NCI-H128 (cell line): ENCODE measurements around the gene MED16.
A peak's percentile ranks its signal among the peaks of the same experiment; 100 is the strongest.

ENCODE experiments used
- DNase-seq: peaks from one replicate; lab custom pipeline; 2025; ENCODE audit not compliant: unreplicated experiment; lab: John Stamatoyannopoulos, UW

Gene MED16

GRCh38 chr19:912181-913079, 19.4 kb upstream of the MED16 start:
- no peak for DNase-seq

GRCh38 chr19:911197-912033, 18.4 kb upstream of the MED16 start:
- no peak for DNase-seq

- DNase-seq, result no peak
These were observed 14.3 kb upstream of the MED16 start for GRCh38 chr19:907183-907853.

GRCh38 chr19:906480-906879, 13.5 kb upstream of the MED16 start:
- no peak for DNase-seq

GRCh38 chr19:904545-904944, 11.6 kb upstream of the MED16 start:
- DNase-seq, result no peak

GRCh38 chr19:903266-903797, 10.3 kb upstream of the MED16 start:
- no peak for DNase-seq

GRCh38 chr19:902446-903226, 9.6 kb upstream of the MED16 start:
- no peak for DNase-seq

- no peak for DNase-seq
These were observed 9.0 kb upstream of the MED16 start for GRCh38 chr19:902093-902370.

- no peak for DNase-seq
These were observed 8.5 kb upstream of the MED16 start for GRCh38 chr19:901216-902092.

- no peak for DNase-seq
These were observed 7.5 kb upstream of the MED16 start for GRCh38 chr19:900302-901111.

GRCh38 chr19:900043-900301, 7.0 kb upstream of the MED16 start:
- DNase-seq, result no peak

- DNase-seq, result no peak
These were observed 6.5 kb upstream of the MED16 start for GRCh38 chr19:899336-900042.

- DNase-seq, result peak; percentile 71
These were observed 5.7 kb upstream of the MED16 start for GRCh38 chr19:898663-899062.

GRCh38 chr19:897442-898039, 4.6 kb upstream of the MED16 start:
- no peak for DNase-seq

GRCh38 chr19:896999-897398, 4.0 kb upstream of the MED16 start:
- no peak for DNase-seq

GRCh38 chr19:896434-896833, 3.4 kb upstream of the MED16 start:
- no peak for DNase-seq

- DNase-seq, result no peak
These were observed 619 bp downstream of the MED16 start for GRCh38 chr19:892243-892893.
